LHCN-M2 (cell line): ENCODE data around the gene RACGAP1. TPM values are rescaled to one million over a fixed set of nuclear protein-coding genes. Genes with fewer than 3 reads are reported as not detected.

ENCODE experiments used
- DNase-seq: peaks from one replicate; pipeline ENCODE4 v3.0.0-alpha.2; 2012; ENCODE audit warnings: low read depth
- total RNA-seq: library from RNA; depleted of rRNA; stranded (reverse); fragments of >200 nt; gene quantifications from 2 replicates; pipeline ENCODE4 v1.2.3, GENCODE V29; 2014

Gene RACGAP1
- total RNA-seq, 1 experiment from 2014 or later: 177 TPM

GRCh38 chr12:49956663-49957569, 68.4 kb downstream of the RACGAP1 start:
- no peak for DNase-seq

DNA sequence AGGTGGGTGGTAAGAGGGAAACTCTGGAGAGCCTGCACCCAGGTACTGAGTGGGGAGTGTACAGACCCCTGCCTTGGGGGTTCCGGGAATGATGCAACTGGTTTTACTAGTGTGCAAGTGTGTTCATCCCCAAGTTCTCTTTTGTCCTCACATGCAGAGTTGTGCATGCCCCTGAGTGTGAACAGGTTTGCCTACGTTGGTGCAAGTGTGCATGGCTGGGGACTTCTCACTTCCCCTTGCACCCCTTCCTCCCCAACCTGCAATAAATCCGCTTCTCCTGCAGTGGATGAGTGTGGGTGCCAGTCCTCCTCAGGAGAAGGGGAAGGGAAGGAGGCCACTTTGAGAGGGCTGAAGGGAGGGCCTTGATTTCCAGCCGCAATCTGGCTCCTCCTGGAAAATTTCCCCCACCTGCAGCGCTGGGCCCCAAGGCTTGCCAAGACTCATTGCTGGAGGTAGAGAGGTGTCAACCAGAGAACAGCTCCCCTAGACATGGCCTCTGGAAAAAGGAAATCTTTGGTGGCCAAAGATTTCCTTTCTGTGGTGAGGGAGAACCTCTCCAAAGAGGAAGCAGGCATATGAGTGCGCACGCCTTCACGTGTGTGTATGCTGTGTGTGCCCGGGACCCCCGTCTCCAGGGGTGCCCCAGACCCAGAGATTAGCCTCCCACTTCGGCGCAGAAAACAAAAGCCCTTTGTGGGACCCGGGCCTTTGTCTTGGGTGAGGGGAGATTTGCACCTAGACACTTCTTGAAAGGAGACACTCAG, 69.2 kb downstream of the RACGAP1 start:
- no peak for DNase-seq

GRCh38 chr12:49954863-49955830, 70.1 kb downstream of the RACGAP1 start:
- DNase-seq: no peak

GRCh38 chr12:49953961-49954846, 71.1 kb downstream of the RACGAP1 start:
- no peak for DNase-seq

DNA sequence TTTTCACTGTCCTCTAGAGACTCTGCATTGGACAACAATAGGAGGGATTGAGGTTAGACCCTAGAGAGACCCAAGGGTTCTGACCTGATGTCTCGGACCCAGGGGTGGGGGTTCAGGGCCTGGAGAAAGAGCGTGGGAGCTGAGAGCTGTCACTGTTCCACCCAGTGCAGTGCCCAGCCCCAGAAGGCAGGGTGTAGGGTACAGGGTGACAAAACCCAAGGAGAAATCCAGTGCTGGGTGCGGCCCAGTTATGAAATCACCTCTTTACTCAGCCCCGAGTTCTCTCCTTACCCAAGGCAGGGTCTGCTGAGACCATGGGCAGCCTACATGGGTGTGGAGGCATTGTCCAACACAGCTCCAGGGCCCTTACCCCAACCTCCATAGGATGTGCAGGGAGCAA, 72.1 kb downstream of the RACGAP1 start:
- no peak for DNase-seq

GRCh38 chr12:49952391-49953055, 72.8 kb downstream of the RACGAP1 start:
- DNase-seq: no peak

GRCh38 chr12:49951411-49952240, 73.7 kb downstream of the RACGAP1 start:
- DNase-seq: no peak

GRCh38 chr12:49950273-49951251, 74.7 kb downstream of the RACGAP1 start, which contains the start of gene AQP2:
Gene AQP2, plus strand, starts transcription at chr12:49950737. Its CDS starts 94 bp downstream, at chr12:49950831.
- no peak for DNase-seq

GRCh38 chr12:49949866-49950265, 75.4 kb downstream of the RACGAP1 start:
- DNase-seq: no peak

DNA sequence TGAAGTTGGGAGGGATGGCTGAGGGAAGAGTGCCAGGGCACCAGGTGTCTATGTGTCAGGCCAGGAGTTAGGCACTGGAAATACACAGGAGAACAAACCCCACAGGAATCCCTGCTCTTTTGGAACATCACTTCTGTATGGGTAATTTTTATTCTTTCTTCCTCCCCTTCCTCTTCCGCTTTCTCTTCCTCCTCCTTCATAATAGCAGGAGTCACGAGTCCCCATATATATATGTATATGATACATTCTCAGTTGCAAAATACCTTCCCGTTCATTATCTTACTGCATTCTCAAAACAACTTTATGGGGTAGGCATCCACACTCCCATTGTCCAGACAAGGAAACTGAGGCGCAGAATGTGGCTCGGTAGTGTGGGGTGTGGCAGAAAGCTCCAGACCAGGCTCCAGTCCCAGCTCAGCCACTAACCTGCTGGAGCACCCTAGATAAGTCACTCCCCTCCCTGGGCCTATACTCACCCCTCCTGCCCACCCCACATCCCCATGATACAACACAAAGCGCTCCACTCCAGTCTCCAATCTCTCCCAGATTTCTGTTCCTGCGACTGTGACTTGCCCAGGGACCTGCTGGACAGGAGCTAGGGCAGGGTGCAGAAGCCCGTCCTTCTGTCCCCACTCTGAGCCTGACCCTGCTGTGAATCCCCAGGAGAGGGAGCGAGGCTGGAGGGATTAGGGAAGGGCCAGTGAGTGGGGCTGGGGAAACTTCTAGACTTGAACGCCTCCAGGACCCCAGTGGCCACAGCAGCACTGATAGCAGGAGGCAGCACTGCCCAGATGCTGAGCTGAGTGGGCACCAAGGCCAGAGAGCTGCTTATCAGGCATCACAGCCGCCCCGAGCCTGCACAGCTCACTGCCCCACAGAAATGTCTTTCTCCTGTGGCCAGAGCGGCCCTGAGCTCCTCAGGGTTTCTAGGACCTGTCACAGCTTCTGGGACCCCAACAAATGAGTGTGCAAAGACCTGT, 76.1 kb downstream of the RACGAP1 start:
- no peak for DNase-seq

- DNase-seq: no peak
Measured at GRCh38 chr12:49947593-49948226, 77.6 kb downstream of the RACGAP1 start.

GRCh38 chr12:49946497-49946896, 78.8 kb downstream of the RACGAP1 start:
- DNase-seq: no peak

DNA sequence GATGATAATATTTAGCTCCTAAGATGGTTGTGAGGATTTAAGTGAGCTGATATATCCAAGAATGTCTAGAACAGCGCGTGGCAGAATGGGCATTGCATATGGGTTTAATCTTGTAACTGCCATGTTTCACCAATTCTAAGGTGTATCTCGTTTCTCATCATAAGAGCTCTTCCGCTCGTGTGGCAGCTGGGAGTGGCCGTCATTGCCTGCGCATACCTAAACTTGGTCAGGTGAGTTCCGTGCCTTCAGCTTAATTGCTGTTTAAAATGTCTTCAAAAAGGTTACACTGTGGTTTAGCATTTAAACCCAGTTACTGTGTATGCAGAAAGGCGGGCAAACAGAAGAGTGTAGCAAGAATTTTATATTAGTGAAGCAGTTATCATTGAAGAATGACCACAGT, 79.2 kb downstream of the RACGAP1 start:
- DNase-seq: no peak

DNA sequence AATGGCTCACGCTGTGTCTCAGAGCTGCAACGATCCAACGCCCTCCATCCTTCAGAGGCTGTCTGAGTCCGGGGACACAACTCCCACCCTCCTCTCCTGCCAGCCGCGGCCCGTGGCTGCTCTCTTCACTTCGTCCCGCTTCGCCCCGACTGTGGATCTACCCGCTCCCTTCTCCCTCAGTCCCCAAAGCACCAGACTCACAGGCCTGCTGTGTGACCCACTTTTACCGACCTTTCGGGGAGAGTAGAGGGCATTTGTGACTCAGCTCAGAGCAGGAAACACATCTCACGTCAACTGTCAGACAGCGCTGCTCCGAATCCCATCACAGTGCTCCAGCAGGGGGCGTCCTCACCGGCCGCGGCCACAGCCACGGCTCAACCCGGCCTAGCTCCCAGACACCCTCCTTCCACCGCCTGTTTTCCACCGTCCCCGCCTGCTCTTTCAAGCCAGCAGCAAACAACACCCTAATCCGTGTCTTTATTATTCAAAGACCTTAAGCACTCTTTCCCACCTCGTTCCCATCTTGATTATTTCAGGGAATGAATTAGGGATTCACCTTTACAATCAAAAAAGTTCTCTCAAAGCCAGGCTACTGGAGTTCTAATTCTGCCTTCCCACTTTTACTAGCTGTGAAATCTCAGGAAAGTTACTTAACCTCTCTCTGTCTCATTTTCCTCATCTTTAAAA, 79.8 kb downstream of the RACGAP1 start:
- DNase-seq: peak; percentile 76

- no peak for DNase-seq
Measured at GRCh38 chr12:49944718-49945117, 80.6 kb downstream of the RACGAP1 start.
